ENCODE measurements around the gene ITGA5. TPM values are rescaled to one million over a fixed set of nuclear protein-coding genes. Genes with fewer than 3 reads are reported as not detected.

ITGA5 gene
- total RNA-seq, 1 experiment from 2014 or later = 12.2 TPM

DNA sequence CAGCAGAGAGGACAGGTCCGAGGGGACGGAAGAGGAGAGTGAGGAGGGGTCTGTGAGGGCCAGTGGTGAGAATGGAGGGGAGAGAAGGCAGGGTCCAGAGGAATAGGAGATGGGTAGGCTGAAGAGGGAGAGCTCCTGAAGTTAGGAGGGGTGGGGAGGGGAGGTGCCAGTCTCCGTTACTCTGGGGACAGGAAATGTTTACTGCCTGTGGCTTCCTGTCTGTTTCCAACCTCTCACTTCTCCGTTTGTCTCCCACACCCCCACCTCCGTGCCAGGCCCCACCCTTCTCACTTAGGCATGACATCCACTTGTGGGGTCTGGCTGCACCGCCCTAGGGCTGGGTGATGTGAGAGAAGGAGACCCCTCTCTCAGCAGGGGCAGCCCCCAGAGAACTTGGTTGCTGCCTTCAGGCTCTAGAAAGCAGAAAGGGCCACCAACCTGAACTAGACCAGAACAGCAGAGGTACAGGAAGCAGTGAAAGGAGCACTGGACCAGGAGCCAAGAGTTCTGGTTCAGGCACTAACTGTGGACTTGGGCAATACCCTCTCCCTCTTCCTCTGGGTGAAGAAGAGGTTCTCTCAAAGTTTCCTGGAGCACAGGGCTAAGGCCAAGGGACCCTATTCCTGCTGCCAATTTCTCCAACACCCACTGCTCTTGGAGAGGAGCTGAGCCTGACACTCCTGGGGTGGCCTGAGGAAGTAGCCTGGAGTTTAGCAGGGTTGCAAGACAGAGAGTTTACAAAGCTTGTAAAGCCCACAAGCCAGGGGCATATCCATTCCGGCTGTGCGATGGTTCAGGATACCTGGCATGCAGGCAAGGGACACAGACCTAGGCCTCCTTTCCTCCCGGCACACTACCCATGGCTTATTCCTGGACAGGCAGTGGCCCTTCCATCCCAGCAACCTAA is 5.5 kb downstream of the ITGA5 start:
- H4K91ac ChIP-seq (ENCODE audit: insufficient read length, low read depth, low read length) = no peak overlapping the region
- TF ChIP-seq, protein P1, sequence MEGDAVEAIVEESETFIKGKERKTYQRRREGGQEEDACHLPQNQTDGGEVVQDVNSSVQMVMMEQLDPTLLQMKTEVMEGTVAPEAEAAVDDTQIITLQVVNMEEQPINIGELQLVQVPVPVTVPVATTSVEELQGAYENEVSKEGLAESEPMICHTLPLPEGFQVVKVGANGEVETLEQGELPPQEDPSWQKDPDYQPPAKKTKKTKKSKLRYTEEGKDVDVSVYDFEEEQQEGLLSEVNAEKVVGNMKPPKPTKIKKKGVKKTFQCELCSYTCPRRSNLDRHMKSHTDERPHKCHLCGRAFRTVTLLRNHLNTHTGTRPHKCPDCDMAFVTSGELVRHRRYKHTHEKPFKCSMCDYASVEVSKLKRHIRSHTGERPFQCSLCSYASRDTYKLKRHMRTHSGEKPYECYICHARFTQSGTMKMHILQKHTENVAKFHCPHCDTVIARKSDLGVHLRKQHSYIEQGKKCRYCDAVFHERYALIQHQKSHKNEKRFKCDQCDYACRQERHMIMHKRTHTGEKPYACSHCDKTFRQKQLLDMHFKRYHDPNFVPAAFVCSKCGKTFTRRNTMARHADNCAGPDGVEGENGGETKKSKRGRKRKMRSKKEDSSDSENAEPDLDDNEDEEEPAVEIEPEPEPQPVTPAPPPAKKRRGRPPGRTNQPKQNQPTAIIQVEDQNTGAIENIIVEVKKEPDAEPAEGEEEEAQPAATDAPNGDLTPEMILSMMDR (conservative IDR thresholded peaks at IDR 0.05) = no peak
- no peak overlapping the region for H3K27ac Mint-ChIP-seq
- no peak overlapping the region for H3K4me2 ChIP-seq (ENCODE audit: insufficient read depth, insufficient read length, low read length)
- H2BK20ac ChIP-seq (ENCODE audit: low read depth, low read length, poor library complexity, severe bottlenecking) = no peak overlapping the region
- H3K4me1 Mint-ChIP-seq = peaks cover 22 to 26% of the 10 kb centered on the region in 2 experiments
- peaks cover 0 to 2% (median 0%) of the 10 kb centered on the region in 3 experiments; a peak in 1 of 7 replicates for H3K36me3 Mint-ChIP-seq (ENCODE audit: insufficient read depth in 1 of 3, low read depth in 3 of 3)
- no peak overlapping the region for H3K56ac ChIP-seq (ENCODE audit: insufficient read length, low read depth, low read length)
- H4K20me1 ChIP-seq (ENCODE audit: control insufficient read depth, insufficient read depth, insufficient read length) = no peaks in the 10 kb centered on the region
- no peak overlapping the region for H2AFZ ChIP-seq (ENCODE audit: low read length)
- H3K4ac ChIP-seq (ENCODE audit: low read depth, low read length) = no peak overlapping the region
- no peaks in the 10 kb centered on the region for H3K9me3 Mint-ChIP-seq
- H3K18ac ChIP-seq (ENCODE audit: insufficient read length, low read depth, low read length) = no peak overlapping the region
- no peaks in the 10 kb centered on the region for H3K9me3 ChIP-seq (ENCODE audit: control insufficient read depth, low read depth, low read length)
- H2BK5ac ChIP-seq (ENCODE audit: insufficient read length, low read length) = no peak overlapping the region
- H3K4me3 Mint-ChIP-seq = no peak overlapping the region
- no peaks in the 10 kb centered on the region for H3K79me2 ChIP-seq (ENCODE audit: insufficient read depth, low read length)
- no peaks in the 10 kb centered on the region for H3K79me1 ChIP-seq (ENCODE audit: insufficient read depth, low read depth, low read length, poor library complexity, severe bottlenecking)
- H2BK15ac ChIP-seq (ENCODE audit: low read depth, low read length) = no peak overlapping the region
- no CpG with 5 or more reads among the region's 9 CpGs for WGBS (ENCODE audit: extremely low coverage, insufficient read length, low lambda C conversion rate)
- no peak overlapping the region for H2BK12ac ChIP-seq (ENCODE audit: insufficient read length, low read depth, low read length)
- no peak overlapping the region for H2BK120ac ChIP-seq (ENCODE audit: low read depth, low read length, poor library complexity, severe bottlenecking)
- no peak overlapping the region for H3K27ac ChIP-seq (ENCODE audit: insufficient read length, low read depth, low read length)
- no peaks in the 10 kb centered on the region; the same call in 1 of the 2 replicates for H3K27me3 ChIP-seq (ENCODE audit: insufficient read depth, low read length)
- H3K27me3 Mint-ChIP-seq (ENCODE audit: low read depth) = peaks cover 22% of the 10 kb centered on the region
- no peak for DNase-seq
- no peak overlapping the region for H4K8ac ChIP-seq (replicated peaks; ENCODE audit: insufficient read length, low read depth, low read length)
- no peak overlapping the region for H3K9ac ChIP-seq (ENCODE audit: extremely low read depth, insufficient read length, low read length)
- H4K5ac ChIP-seq (ENCODE audit: insufficient read length, low read depth, low read length) = no peak overlapping the region
- H3K14ac ChIP-seq (ENCODE audit: insufficient read depth, low read length) = no peak overlapping the region
- no peak overlapping the region for H3K23ac ChIP-seq (ENCODE audit: insufficient read length, low read depth, low read length)
- no peaks in the 10 kb centered on the region for H3K4me1 ChIP-seq (ENCODE audit: insufficient read depth, low read length)
- H2AK5ac ChIP-seq (ENCODE audit: insufficient read length, low read length) = no peak overlapping the region
- peaks cover 10% of the 10 kb centered on the region for H3K23me2 ChIP-seq (ENCODE audit: insufficient read length, low read depth, low read length, poor library complexity, severe bottlenecking)
- H3T11ph ChIP-seq (ENCODE audit: low read length) = no peak overlapping the region
